Peyer's patch (tissue), 4 donors: ENCODE data around the gene IFITM5. TPM values are rescaled to one million over a fixed set of nuclear protein-coding genes. Genes with fewer than 3 reads are reported as not detected.
"Not testable (repeated sequence)": the region's sequence is repeated elsewhere in the genome, so short reads cannot be mapped to it uniquely, and the experiment has no call there.

ENCODE experiments used
- DNase-seq, 3 donors: peaks; one replicate each; pipeline ENCODE4 v3.0.0-alpha.2; 2017 to 2019
- H3K27ac ChIP-seq, 4 donors: fragments of 200-600 bp; sonication (generic); one replicate each; pipeline ENCODE4 v1.5.1; 2016 to 2019
- H3K27me3 ChIP-seq, 2 donors: fragments of 200-600 bp; sonication (generic); one replicate each; pipeline ENCODE4 v1.5.1; 2019
- H3K36me3 ChIP-seq, 3 donors: fragments of 200-600 bp; sonication (generic); one replicate each; pipeline ENCODE4 v1.5.1; 2016 to 2019
- H3K4me1 ChIP-seq, 4 donors: fragments of 200-600 bp; sonication (generic); one replicate each; pipeline ENCODE4 v1.5.1; 2016 to 2019
- H3K4me3 ChIP-seq, 4 donors: fragments of 200-600 bp; sonication (generic); 1 replicate in 3 of 4; 2 replicates in 1 of 4; pipeline ENCODE4 v1.5.1; 2016 to 2019; ENCODE audit warnings: mild to moderate bottlenecking in 1 of 4
- H3K9me3 ChIP-seq, 4 donors: fragments of 200-600 bp; sonication (generic); one replicate each; pipeline ENCODE4 v1.5.1; 2016 to 2019; ENCODE audit warnings: mild to moderate bottlenecking in 1 of 4
- POLR2A ChIP-seq, 2 donors: fragments of 450-650 bp; IDR thresholded peaks; one replicate each; pipeline ENCODE4 v1.5.1; 2017; ENCODE audit warnings: antibody characterized with exemption in 2 of 2, mild to moderate bottlenecking in 2 of 2, moderate library complexity in 2 of 2
- total RNA-seq, 4 donors: library from RNA; depleted of rRNA; stranded (reverse); fragments of >200 nt; gene quantifications; one replicate each; pipeline ENCODE4 v1.1.0, GENCODE V29; 2016
- TF ChIP-seq, protein P1 (sequence below), 6 experiments: fragments of 450-650 bp in 4 of 6; fragments of 200-600 bp in 2 of 6; sonication (generic) in 1 of 6; IDR thresholded peaks; one replicate each; pipeline ENCODE4 v1.5.1; 2017 to 2019; ENCODE audit warnings: antibody characterized with exemption in 6 of 6, mild to moderate bottlenecking in 3 of 6, moderate library complexity in 1 of 6

IFITM5 gene
- total RNA-seq, 4 donors from 2014 or later, result not detected

DNA sequence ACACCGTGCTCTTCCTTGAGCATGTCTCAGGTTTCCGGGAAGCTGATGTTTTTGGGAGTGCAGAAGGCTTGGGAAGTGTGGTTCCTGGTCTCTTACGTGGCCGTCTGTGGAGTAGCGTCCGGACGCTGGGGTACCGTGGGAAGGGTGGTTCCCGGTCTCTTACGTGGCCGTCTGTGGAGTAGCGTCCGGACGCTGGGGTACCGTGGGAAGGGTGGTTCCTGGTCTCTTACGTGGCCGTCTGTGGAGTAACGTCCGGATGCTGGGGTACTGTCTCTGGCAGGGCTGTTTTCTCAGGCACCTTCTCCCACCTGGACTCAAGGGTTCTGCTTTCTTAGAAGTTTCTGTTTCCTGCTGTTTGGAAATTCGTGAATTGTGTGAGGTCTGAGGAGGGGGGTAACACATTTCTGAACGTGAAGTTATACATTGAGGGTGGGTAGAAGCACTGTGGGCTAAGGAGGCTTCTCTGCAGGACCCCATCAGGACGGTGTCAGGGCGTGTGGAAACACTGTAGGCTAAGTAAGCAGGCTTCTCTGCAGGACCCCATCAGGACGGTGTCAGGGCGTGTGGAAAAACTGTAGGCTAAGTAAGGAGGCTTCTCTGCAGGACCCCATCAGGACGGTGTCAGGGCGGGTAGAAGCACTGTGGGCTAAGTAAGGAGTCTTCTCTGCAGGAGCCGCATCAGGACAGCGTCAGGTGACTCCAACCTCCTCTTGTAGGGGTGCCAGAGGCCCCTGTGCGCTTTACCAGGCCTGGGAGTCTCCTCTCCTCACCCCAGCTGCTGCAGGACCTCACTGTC, 26.7 kb upstream of the IFITM5 start:
- Histone ChIP-seq H3K9me3 (no peaks in the 10 kb centered on the region), H3K27me3 (no peaks in the 10 kb centered on the region), H3K4me1 (peaks cover 0 to 34% (median 23%) of the 10 kb centered on the region in 4 donors), H3K27ac (peak overlapping the region; percentile 79 to 89 (median 86)), H3K36me3 (no peaks in the 10 kb centered on the region), H3K4me3 (peak overlapping the region in 1 of 4 donors; percentile 6)
- peak in 1 of 3 donors; percentile 48 for DNase-seq
- TF ChIP-seq, protein P1, sequence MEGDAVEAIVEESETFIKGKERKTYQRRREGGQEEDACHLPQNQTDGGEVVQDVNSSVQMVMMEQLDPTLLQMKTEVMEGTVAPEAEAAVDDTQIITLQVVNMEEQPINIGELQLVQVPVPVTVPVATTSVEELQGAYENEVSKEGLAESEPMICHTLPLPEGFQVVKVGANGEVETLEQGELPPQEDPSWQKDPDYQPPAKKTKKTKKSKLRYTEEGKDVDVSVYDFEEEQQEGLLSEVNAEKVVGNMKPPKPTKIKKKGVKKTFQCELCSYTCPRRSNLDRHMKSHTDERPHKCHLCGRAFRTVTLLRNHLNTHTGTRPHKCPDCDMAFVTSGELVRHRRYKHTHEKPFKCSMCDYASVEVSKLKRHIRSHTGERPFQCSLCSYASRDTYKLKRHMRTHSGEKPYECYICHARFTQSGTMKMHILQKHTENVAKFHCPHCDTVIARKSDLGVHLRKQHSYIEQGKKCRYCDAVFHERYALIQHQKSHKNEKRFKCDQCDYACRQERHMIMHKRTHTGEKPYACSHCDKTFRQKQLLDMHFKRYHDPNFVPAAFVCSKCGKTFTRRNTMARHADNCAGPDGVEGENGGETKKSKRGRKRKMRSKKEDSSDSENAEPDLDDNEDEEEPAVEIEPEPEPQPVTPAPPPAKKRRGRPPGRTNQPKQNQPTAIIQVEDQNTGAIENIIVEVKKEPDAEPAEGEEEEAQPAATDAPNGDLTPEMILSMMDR (IDR thresholded peaks at IDR 0.05), result no peak
- TF ChIP-seq POLR2A (IDR thresholded peaks at IDR 0.05), result no peak

DNA sequence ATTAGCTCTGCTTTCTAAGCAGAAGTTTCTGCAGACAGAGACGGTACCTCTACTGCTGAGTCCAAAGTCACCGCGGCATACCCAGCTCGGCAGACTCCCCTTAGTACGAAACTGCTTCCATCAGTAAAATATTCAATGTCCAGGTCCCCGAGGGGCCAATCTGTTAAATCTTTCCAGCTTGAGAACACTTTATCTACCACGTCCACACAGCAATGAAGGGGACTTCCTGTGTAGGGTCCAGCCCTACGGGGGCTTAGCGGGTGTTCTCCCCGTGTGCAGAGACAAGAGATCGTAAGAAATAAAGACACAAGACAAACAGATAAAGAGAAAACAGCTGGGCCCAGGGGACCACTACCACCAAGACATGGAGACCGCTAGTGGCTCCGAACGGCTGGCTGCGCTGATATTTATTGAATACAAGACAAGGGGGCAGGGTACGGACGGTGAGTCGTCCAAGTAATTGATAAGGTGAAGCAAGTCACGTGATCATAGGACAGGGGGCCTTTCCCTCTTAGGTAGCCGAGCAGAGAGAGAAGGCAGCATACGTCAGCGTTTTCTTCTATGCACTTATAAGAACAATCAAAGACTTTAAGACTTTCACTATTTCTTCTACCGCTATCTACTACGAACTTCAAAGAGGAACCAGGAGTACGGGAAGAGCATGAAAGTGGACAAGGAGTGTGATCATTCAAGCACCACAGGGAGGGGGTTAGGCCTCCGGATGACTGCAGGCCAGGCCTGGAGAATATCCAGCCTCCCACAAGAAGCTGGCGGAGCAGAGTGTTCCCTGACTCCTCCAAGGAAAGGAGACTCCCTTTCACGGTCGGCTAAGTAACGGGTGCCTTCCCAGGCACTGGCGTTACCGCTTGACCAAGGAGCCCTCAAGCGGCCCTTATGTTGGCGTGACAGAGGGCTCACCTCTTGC, 25.5 kb upstream of the IFITM5 start:
- peaks cover 0 to 29% (median 22%) of the 10 kb centered on the region in 4 donors for H3K4me1 ChIP-seq
- DNase-seq, H3K9me3 ChIP-seq, H3K4me3 ChIP-seq, H3K27me3 ChIP-seq, H3K36me3 ChIP-seq: not testable (repeated sequence)
- peak overlapping the region; percentile 45 to 87 (median 69) for H3K27ac ChIP-seq

DNA sequence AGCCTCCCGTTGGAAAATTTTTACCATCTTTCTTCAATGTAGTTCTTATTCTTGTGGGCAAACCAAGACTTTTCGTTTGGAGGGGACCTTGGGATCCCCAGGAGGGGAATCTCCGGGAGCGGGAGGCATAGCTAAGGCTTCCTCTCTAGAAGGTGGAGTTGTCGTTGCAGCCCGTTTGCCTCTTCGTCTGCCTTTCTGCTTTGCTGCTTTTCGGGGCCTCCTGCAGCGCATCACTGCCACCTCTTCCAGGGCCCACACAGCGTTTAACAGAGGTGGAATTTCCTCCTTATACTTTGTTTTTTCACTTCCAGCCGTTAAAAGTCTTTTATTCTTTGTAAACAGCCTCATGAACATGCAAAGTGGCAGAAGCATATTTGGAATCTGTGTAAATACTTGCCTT, 24.8 kb upstream of the IFITM5 start:
- H3K27me3 ChIP-seq, result no peaks in the 10 kb centered on the region
- H3K36me3 ChIP-seq, result no peaks in the 10 kb centered on the region
- no peak for DNase-seq
- peaks cover 0 to 29% (median 22%) of the 10 kb centered on the region in 4 donors for H3K4me1 ChIP-seq
- no peaks in the 10 kb centered on the region for H3K9me3 ChIP-seq
- H3K27ac ChIP-seq, result peak overlapping the region in 2 of 4 donors; percentile 52 to 87
- TF ChIP-seq, protein P1 (IDR thresholded peaks at IDR 0.05), result no peak
- TF ChIP-seq POLR2A (IDR thresholded peaks at IDR 0.05), result no peak
- no peak overlapping the region for H3K4me3 ChIP-seq

DNA sequence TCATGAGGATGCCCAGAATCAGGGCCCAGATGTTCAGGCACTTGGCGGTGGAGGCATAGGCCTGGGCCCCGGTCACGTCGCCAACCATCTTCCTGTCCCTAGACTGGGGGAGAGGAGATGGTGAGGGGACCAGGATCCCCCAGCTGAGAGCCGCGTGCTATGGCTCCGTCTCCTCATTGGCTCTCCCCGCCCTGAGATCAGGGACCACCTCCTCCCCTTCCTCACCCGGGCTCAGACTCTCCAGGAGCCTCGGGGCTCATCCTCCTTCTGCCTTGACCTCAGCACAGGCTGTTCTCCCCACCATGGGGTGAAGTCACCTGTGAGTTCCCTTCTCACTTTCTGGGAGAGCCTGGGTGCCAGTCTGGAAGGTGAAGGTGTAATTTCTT, 20.6 kb upstream of the IFITM5 start:
- not testable (repeated sequence) for H3K36me3 ChIP-seq, H3K9me3 ChIP-seq, H3K27me3 ChIP-seq, DNase-seq
- Histone ChIP-seq H3K27ac (peak overlapping the region; percentile 79 to 96 (median 86)), H3K4me1 (peaks cover 0 to 32% (median 2%) of the 10 kb centered on the region in 4 donors), H3K4me3 (peak overlapping the region; percentile 48 to 79 (median 56))

DNA sequence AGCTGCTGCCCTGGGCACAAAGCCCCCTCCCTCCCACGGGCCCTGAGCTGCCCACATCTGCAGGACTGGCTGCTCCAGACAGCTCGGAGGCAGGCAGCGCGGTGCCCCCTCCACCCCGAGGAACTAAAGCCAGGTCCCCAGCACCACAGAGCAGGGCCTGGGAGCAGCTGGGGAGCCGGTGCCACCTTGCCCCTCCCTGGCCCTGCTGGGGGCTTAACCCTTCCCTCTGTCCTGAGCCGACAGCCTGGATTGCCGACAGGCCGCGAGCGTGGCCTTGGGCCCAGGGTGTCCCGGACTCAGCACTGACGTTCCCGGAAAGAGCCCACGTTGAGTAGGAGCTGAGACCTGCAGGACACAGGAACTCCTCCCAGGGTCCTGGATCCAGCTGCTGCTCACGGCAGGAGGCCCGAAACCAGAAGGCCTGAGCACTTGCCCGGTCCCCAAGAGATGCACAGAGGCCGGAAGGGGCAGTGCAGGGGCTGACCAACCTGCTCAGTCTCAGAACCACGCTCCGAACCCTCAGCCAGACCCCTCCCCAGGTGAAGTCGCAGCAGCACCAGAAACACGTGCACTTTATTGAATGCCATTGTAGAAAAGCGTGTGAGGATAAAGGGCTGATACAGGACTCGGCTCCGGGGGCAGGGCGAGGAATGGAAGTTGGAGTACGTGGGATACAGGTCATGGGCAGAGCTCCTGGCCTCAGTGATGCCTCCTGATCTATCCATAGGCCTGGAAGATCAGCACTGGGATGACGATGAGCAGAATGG, 20.0 kb upstream of the IFITM5 start:
- Histone ChIP-seq H3K4me3 (peak overlapping the region; percentile 46 to 63 (median 54)), H3K27ac (peak overlapping the region; percentile 79 to 96 (median 86)), H3K4me1 (peaks cover 0 to 27% (median 2%) of the 10 kb centered on the region in 4 donors)
- peak in 1 of 3 donors; percentile 52 for DNase-seq
- not testable (repeated sequence) for H3K27me3 ChIP-seq, H3K9me3 ChIP-seq, H3K36me3 ChIP-seq

DNA sequence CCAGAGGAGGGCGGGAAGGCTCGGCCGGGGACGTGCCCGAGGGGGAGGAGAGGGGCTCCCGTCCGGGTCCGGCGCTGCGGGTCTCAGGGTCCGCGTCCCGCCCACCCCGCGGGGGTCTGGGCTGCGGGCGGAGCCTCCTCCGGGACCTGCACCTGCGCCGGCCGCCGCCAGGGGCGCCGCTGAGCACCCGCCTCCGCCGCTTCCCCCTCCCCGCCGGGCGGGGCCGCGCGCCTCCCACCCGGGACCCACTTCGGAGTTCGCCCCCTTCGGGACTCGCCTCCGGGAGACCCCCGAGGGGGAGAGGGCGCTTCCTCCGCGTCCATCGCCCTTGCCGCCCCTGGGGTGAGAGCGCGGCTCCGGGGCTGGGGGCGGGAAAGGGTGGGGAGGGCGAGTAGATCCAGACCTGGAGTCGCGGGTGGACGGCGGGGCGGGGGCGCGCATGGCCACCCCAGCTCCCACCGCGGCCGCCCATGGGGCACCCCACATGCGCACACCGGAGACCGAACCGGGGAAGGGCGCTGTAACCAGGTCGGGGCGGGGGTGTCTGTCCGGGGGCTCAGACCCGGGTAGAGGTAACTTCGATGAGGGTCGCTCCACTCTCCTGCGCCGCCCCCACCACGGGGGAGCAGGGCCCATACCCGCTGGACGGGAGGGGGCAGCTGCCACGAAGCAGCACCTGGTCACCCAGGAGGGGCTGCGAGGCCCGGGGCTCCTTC, 19.2 kb upstream of the IFITM5 start:
- DNase-seq, result peak in 1 of 3 donors; percentile 45
- H3K9me3 ChIP-seq, H3K27me3 ChIP-seq, H3K36me3 ChIP-seq: not testable (repeated sequence)
- Histone ChIP-seq H3K4me1 (peaks cover 0 to 29% (median 3%) of the 10 kb centered on the region in 4 donors), H3K27ac (peak overlapping the region; percentile 80 to 96 (median 94)), H3K4me3 (peak overlapping the region; percentile 46 to 63 (median 54))

DNA sequence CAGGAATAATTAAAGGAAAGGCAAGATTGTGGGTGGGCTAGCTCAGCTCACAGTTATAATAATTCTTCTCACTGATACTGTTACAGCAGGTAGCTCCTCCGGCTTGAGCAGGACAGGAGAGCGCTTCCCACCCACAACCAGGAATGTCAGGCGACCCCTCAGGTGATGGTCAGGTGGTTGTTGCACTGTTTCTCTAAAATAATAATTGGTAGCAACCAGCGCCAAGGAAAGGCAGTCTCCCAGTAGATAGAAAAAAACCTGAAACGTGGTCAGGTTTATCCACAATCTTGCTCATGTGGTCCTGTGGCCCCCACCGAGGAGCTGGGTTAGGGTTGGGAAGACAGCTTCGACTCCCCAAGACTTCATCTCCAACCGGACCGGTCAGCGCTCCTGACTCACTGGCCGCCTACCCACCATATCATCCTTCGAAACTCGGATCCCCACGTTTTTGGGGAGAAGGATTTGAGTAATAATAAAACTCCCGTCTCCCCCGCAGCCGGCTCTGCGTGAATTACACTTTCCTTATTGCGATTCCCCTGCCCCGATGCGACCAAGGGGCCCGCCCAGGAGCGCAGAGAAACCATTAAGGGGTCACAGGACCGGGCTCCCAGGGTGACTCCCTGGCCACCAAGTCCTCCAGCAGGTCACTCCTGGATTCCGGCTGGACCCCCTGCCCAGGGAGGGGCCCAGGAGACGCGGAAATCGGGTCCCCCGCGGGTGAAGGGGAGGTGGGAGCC, 18.5 kb upstream of the IFITM5 start:
- not testable (repeated sequence) for H3K27me3 ChIP-seq, H3K9me3 ChIP-seq, H3K36me3 ChIP-seq
- H3K4me1 ChIP-seq, result peaks cover 0 to 36% (median 11%) of the 10 kb centered on the region in 4 donors
- peak in 1 of 3 donors; percentile 45 for DNase-seq
- H3K27ac ChIP-seq, result peak overlapping the region; percentile 83 to 94 (median 90)
- H3K4me3 ChIP-seq, result peak overlapping the region in 3 of 4 donors; percentile 20 to 41 (median 35)
